DMS153 treated with DMSO at 0.1 percent for 48 hours (cell line): Measurements from ENCODE around the gene MXI1.
"Not testable (repeated sequence)": the region's sequence is repeated elsewhere in the genome, so short reads cannot be mapped to it uniquely, and the experiment has no call there.

Experiments used
- DNase-seq: peaks from one replicate; lab custom pipeline; 2025; ENCODE audit not compliant: unreplicated experiment; lab: John Stamatoyannopoulos, UW

Gene MXI1

DNA sequence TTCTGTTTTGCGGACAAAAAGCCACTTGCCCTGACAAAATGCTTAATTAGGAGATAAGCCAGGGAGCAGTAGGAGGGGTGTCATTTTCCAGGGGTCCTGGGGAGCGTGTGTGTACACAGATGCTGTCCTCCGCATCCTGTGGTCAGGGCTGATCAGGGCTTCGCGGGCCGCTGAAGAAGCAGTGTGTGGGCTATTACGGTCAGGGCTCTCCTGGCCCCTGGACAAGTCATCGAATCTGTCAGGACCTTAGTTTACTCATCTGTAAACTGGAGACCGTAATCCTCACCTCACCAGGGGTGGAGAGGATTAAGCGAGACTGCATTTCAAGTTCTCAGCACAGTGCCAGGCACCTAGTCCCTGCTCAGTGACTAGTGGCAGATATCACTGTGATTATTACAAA, 26.0 kb upstream of the MXI1 start:
- no peak for DNase-seq

DNA sequence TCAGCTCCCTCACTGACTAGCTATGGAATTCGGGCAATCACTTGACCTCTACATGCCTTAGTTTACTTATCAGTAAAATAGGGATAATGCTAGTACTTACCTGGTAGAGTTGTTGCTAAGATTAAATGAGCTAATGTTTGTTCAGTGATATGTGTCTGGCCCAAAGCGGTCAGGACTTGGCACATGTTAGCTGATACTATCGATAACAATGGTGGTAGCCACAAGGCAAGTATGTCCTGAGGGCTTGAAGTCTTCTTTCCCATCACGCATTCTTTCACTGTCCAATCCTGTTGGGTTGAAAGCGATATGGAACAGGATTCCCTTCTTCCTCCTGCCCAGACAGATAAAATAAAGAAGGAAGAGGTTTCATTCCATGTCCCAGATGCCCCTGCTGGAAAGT, 25.5 kb upstream of the MXI1 start:
- no peak for DNase-seq

DNA sequence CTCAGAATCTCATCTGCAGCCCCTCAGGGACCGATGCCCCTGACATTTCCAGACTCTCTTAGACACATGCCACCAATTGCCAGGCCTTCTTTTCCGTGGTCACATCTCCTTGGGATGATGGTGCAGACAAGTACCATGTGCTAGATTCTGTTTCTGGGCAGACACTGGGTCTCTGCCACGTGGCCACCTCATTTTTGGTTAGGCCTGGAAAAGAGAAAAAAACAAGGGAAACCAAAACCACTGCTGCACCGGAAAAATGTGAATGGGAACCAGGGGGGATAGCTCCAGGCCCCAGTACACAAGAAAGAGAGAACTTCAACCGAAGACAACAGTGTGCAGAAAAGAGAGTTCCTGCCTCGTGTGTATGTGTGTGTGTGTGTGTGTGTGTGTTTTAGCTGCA, 23.0 kb upstream of the MXI1 start:
- no peak for DNase-seq

DNA sequence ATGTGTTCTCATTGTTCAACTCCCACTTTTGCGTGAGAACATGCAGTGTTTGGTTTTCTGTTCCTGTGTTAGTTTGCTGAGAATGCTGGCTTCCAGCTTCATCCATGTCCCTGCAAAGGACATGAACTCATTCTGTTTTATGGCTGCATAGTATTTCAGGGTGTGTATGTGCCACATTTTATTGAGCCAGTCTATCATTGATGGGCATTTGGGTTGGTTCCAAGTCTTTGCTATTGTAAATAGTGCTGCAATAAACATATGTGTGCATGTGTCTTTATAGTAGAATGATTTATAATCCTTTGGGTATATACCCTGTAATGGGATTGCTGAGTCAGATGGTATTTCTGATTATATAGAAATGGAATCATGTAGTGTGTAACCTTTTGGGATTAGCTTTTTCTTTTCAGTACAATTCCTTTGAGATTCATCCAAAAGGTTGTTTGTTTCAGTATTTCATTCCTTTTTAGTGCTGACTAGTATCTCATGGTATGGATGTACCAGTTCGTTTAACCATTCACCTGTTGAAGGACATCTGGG, 21.7 kb upstream of the MXI1 start:
- DNase-seq = not testable (repeated sequence)

DNA sequence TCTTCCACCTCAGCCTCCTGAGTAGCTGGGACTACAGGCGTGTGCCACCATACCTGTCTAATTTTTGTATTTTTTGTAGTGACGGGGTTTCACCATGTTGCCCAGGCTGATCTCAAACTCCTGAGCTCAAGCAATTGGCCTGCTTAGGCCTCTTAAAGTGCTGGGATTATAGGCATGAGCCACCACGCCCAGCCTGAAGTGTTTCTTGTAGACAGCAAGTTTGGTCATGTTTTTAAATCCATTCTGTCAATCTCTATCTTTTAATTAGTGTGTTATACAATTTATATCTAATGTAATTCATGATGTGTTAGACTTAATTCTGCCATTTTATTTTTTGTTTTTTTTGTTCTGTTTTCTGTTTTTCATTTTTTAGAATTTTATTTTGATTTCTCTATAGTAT, 17.2 kb upstream of the MXI1 start:
- no peak for DNase-seq

DNA sequence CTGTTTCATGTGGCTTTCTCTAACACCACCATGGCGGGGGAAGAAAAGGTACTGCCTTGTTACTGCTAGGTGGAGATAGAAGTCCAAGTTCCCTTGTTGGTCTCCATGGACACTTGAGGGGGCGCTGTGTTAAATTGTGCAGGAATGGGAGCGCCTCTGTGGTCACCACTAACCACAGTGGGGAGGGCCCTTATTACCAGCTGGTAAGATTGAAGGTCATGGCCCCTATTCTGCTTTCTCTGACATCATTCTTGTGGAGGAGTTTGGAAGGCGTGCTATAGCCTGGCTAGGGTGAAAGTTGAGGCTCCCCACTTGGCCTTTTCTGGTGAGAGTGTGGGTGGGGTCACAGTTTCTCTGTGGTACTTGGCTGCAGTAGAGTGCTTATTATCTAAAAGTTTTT, 14.9 kb upstream of the MXI1 start:
- DNase-seq = no peak

DNA sequence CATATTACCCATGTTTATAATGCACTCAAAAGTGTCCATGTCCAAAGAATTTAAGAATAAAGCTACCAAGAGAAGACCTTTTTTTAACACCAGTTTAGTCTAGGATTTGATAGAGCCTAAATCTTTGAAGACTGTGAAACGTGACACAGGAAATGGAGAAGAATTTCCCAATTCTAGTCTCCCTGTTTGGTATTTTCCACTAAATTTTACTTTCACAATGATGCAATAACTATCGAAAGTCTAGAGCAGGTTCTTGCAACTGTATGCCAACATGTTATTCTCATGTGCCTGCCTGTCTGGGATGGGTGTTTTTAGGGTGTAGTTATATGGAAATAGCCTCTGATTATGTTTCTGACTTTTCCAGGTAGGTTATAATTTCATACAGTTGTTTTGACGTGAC, 6.9 kb upstream of the MXI1 start:
- no peak for DNase-seq

DNA sequence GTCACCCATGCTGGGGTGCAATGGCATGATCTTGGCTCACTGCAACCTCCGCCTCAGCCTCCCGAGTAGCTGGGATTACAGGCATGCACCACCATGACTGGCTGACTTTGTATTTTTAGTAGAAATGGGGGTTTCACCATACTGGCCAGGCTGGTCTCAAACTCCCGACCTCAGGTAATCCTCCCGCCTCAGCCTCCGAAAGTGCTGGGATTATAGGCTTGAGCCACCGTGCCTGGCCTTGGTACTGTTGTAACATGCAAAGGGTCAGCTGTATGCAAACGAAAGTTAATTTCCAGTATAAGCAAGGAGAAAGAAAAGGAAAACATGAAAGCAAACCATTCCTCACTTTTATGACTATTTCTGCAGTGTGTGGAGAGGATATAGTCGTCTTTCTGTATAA, 6.4 kb upstream of the MXI1 start:
- DNase-seq = not testable (repeated sequence)

DNA sequence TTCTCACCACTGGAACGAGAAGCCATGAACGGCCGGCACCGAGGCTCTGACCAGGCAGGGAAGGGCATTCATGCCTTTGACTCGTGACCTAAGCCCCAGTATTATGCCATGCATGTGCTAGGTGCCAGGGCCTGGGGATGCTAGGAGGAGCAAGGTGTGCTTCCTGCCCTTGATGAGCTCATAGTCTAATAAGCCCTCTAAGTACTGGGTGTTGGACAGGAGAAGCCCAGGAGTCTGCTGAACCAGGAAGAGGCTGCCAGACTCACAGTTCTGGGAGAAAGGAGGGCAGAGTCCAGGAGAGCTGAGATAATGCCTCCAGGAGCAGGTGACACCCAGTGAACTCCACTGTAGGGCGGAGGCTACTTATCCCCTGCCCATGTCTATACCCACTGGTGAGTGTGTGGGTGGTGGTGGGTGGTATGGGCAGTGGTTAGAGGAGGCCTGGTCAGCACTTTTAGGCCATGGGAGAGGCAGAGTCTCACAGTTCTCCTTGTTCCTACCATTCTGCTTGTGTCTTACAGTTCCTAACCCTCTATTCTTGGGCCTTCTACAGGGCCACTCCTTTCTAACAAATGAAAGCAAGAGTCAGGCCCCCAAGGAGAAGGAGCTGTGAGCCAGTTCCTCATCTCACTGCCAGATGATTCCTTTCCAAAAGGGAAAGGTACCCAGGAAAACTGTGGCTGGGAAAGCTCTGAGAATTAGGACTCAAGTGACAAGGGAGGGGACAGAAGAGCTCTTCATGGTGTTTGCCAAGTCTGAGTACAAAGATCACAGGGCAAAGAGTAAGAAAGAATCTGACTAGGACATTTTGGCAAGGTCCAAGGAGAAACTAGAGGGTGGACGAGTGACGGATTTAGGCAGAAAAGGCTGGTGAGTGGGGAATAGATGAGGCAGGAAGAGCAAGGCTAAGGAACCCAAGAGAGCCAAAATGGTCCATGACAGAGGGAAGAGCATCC, 3.6 kb upstream of the MXI1 start:
- DNase-seq = no peak

DNA sequence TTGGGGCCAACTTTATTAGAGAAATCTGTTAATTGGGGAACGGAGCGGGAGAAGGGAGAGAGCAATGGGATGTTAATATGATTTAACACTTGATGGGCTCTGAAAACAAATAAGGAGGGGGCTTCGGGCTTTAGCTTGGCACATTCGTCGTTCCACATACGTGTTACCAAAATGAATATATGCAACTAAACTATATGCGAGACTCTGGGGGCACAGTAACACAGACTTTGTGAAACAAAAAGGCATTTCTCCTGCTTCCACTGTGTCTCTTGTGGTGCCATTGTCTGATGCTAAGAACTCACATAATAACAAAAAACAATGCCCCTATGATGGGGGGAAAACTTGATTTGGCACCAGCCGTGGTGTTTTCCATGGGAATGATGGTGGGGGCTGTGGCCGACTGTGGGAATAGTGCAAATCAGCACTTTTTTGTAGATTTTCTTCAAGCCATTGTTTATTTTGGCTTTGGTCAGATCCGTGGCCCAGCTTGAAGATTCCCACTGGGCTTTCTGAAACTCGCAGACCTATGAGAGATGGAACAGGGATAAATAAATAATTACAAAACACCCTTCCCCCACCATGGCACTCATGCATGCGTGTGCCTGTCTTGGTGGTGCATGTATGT, 2.2 kb upstream of the MXI1 start:
- DNase-seq = no peak

DNA sequence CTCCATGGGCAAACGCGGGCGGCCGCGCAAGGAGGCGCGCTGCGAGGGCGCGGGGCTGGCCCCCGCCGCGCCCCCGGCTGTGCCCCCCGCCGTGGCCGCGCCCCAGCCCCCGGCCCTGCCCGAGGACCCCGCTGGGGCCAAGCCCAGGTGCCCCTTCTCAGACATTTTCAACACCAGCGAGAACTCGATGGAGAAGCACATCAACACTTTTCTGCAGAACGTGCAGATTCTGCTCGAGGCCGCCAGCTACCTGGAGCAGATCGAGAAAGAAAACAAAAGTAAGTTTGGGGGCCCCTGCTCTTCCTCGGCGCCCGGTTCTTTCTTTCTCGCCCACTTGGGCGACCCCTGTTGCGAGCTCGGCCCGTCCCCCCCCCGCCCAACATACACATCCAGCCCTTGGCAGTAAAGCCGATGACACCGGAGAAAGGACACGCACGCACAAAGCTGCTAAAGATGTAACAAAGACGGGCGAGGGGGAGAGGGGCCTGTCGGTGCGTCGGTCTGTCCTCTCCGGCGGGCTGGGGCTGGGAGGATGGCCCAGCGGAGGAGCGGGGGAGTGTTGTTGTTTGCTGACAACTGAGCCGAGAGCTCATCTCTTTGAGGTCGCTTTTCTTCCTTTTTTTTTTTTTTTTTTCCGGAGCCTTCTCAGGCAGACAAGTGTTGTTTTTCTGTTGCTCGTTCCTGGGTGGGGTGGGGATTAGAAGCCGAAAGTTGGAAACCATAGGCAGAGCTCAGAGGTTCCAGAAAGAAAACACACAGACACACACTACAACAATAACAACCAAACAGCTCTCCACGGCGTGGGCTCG, 604 bp downstream of the MXI1 start:
- DNase-seq = no peak

DNA sequence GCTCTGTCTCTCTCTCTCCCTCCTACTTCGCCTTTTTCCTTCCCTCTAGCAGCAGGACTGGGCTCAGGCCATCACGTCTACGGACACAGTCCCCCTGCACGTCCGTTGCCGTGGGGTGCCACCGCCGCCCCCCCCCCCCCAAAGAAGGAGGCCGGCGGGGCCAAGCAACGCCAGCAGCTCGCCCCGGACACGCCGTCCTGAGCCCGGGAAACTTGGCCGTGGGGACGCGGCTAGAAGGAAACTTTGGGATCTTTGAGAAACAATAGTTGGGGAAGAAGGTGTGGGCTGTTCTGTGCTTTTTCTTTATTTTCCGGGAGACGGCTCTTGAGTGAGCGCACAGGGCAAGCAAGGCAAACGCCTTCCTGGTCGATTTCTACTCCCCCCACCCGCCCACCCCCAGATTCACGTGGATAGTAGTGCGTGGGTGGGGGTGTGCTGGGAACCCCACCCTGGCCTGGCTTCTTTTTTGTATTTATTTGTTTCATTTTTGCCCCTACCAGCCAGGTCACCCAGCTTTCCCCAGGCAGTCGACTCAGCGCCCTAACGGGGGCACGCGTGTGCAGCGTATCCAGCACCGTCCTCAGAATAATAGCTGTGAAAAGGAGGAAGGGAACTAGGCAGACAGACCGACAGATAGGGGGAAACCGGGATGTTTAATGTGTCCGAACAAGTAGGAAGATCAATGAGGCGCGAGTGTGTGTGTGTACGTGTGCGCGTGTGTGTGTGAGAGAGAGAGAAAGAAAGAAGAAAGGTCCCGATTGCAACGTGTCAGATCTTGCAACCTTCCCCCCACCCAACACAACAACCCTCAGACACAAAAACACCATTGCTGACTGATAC, 1.4 kb downstream of the MXI1 start:
- DNase-seq = no peak

DNA sequence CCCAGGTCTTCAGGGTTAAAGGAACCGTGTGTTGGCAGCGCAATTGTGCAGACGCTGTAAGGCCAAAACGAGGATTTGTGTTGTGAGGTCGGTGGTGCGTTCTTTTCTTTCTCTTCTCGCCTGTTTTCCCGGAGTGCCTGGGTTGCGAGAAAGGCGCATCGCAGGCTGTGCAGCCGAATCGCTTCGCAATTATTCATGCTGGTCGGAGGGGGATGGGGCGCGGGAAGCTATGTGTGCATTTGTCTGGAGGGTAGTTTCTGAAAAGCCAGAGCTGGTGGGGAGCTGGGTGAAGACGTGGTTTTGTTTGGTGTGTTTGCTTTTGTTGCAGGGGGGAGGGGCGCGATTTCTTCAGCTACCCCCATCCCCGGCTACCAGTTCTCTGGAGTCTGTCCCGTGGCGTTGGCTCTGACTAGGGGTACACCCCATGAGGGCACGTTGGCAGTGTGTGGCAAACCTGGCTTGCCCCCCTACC, 2.1 kb downstream of the MXI1 start:
- no peak for DNase-seq

DNA sequence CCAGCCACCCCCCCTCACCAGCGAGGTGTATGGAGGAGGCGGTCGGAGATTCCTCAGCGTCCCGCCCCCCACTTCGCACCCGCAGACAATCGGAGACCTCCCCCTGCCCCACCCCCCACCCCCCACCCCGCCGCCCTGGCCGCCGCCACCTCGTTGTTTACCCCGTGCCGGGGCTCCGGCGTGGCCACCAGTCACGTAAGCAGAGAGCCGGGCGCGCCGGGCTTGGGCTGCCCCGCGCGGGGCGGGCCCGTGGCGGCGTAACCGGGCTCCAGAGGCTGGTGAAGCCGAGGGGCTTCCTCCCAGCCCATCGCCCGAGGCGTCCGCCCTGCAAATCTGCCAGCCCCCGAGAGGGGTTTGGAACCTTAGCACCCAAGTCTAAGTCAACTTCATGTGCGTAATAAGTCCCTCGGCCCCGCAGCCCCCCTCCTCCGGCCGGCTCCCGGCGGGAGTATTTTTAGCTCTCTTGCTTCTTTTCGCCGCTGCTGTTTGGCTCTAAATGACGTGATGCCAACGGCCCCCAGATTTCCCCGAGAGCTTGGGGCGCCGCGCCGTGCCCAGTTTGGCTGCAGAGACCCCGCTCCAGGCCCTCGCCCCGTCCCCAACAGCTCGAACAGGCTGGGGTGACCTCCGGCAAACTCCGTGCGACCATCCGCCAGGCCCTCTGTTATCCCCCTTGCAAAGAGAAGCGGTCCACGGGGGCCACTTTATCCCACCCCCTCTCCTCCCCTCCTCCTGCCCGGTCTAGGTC, 2.7 kb downstream of the MXI1 start:
- DNase-seq = no peak

DNA sequence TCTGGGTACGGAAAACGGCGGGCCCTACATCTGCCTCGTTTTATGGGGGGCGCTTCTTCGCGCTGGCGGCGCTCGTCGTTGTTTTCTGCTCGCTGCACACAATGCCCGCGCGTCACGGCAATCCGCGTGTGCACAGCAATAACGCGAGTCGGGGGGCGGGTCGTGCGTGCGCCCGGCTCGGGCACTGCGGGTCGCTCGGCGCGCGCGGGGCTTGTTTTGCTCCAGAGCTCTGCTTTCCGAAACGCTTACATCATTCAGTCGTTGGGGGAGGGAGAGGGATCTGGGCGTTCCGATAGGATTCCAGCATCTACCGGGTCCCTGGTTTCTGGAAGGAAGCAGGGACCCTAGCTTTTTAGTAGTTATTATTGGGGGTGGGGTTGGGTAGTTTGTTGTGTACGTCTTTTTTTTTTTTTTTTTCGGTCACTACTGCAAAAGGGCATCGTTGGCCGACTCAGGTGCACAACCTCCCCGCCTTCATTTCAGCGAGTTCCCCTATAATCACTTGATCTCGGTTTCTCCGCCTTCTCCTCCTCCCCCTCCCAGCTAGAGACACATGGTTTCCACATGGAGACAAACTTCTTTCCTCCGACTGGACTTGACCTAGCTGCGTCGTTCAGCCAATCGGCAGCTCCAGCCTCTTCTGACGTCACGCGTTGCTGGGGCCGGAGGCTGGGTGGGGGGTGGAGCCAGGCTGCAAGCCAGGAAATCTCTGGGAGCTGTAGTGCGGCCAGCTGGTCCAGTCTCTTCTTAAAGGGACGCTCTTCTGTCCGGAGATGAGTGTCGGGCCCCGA, 3.5 kb downstream of the MXI1 start:
- peak; percentile 94 for DNase-seq

DNA sequence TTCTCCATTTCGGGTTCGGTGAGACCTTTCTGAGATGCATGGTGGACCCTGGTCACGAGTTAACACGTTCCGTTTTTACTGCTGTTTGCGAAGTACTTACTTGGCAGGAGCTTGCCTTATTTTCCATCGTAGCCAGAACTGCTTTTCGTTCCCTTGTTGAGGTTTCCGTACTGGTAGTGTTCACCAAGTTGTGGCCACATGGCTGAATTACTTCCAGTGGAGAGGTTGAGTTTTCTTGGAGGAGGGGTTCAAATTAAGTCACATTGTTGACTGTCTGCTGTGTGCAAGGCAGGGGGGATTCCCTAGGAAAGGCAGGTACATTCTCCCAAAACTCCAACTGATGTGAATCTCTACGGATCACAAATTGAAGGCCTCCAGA, 4.0 kb downstream of the MXI1 start:
- no peak for DNase-seq

DNA sequence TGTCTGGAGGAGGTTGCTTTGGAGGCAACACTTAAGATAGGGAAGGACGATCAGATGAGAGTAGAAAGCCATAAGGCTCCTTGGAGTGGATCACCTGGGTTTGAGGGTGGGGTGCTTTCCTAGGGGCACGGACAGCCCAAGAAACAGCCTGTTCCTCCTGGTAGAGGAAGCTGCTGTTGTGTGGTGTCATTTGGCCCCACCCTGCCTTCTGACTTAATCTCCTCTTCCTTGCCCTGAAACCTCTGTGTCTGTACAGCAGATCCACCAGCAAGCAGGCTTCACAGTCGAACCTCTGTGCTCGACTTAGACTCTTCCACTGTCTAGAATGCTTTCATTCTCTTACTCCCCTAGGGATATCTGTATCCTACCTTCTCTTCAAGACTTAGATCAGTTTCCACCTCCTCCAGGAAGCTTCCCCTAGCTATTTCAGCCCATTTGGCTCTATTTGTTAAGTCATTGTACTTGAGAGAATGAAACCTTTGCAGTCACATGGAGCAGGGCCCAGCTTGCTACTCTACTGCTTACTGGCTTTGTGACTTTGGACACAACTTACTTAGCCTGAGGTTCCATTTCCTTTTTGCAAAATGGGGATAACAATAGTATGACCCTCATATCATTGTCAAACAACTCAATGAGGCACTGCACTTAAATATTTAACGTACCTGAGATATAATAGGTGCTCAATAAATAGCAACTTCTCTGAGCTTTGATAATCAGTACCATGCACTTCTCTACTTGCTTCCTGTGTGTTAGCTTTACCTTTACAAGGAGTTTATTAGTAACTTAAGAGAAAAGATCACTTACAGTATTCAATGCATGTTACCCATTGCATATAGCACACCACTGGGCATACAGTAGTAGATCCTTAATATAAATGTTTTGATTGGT, 5.0 kb downstream of the MXI1 start:
- no peak for DNase-seq

DNA sequence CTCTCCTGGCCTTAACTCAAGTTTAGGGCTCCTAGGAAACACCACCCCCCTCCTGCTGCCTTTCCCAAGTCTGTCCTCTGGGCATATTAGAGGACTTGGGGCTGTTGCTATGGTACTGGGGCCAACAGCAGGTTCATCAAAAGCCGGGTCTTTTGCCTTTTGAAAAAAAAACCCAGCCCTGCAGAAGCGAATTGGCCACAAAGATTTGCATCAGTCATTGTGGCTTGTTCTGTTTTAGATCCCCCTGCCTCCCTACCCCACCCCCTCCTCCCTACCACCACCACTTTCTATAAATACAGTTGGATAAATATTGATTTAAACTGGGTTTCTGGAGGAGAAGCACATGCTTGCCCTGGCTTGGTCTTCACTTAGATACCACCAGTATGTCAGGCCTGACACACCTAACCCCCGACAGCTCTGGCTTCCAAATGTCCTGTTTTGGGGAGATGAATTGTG, 7.0 kb downstream of the MXI1 start:
- DNase-seq = no peak
